Transverse colon (tissue), 4 donors: Measurements from ENCODE around the gene BST1. TPM values are rescaled to one million over a fixed set of nuclear protein-coding genes. Genes with fewer than 3 reads are reported as not detected.

Experiments used
- DNase-seq: peaks from one replicate; pipeline ENCODE4 v3.0.0-alpha.2; 2019
- H3K27ac ChIP-seq, 4 donors: fragments of 200-600 bp; sonication (generic); 2 replicates each; pipeline ENCODE4 v1.5.1; 2016 to 2018; ENCODE audit warnings: inconsistent platforms in 4 of 4
- H3K27me3 ChIP-seq: fragments of 200-600 bp; sonication (generic); 2 replicates; pipeline ENCODE4 v1.5.1; 2017; ENCODE audit warnings: inconsistent platforms
- H3K36me3 ChIP-seq, 4 donors: fragments of 200-600 bp; sonication (generic); 2 replicates each; pipeline ENCODE4 v1.5.1; 2017 to 2019; ENCODE audit warnings: inconsistent platforms in 4 of 4
- H3K4me1 ChIP-seq, 4 donors: fragments of 200-600 bp; sonication (generic); 2 replicates each; pipeline ENCODE4 v1.5.1; 2017 to 2020; ENCODE audit warnings: inconsistent platforms in 4 of 4
- H3K4me3 ChIP-seq, 4 donors: fragments of 200-600 bp; sonication (generic); 1 replicate in 1 of 4; 2 replicates in 3 of 4; pipeline versions ENCODE4 v1.5.1 to v1.6.1; 2017 to 2019; ENCODE audit warnings: inconsistent platforms in 4 of 4
- H3K9me3 ChIP-seq, 2 donors: fragments of 200-600 bp; sonication (generic); 2 replicates each; pipeline ENCODE4 v1.5.1; 2017 to 2019; ENCODE audit warnings: inconsistent platforms in 2 of 2
- CTCF ChIP-seq, 5 experiments: fragments of 200-600 bp in 3 of 5; fragments of 450-650 bp in 2 of 5; sonication (generic) in 3 of 5; IDR thresholded peaks; 1 replicate in 2 of 5; 2 replicates in 3 of 5; pipeline ENCODE4 v1.5.1; 2016 to 2017; ENCODE audit warnings: antibody characterized with exemption in 5 of 5, inconsistent platforms in 3 of 5, mild to moderate bottlenecking in 2 of 5, moderate library complexity in 1 of 5
- EP300 ChIP-seq: sonication (generic); formaldehyde crosslinking; IDR thresholded peaks from one replicate; pipeline ENCODE4 v1.6.1; 2017; ENCODE audit warnings: antibody characterized with exemption, low read depth
- POLR2A ChIP-seq: fragments of 450-650 bp; IDR thresholded peaks from one replicate; pipeline ENCODE4 v1.6.1; 2016; ENCODE audit warnings: antibody characterized with exemption, mild to moderate bottlenecking, moderate library complexity
- POLR2AphosphoS5 ChIP-seq, 3 donors: sonication (generic); formaldehyde crosslinking; IDR thresholded peaks; one replicate each; pipeline ENCODE4 v1.6.1; 2016; ENCODE audit warnings: antibody characterized with exemption in 3 of 3
- WGBS, 2 donors: methylation state at CpG; one replicate each; pipeline ENCODE4 v1.1.5; 2018; ENCODE audit warnings: low coverage in 1 of 2; 5-methylcytosine and 5-hydroxymethylcytosine counted together
- in situ Hi-C, 4 donors: fragments of 200-750 bp; cut with MboI; loops; one replicate each; pipeline versions ENCODE4 v1.15.0 to v1.15.1; 2017; ENCODE audit warnings: low sequenced_read_pairs in 3 of 4, low pct_ligation_motif_present in 1 of 4, low pct_unique_long_range_greater_than_20kb in 1 of 4
- intact Hi-C: fragments of 100-400 bp; cut with DNase I; formaldehyde crosslinking; loops from one replicate; pipeline ENCODE4 v1.15.1; 2023; ENCODE audit warnings: low total_unique reads
- total RNA-seq, 4 donors: library from RNA; depleted of rRNA; stranded (reverse); fragments of >200 nt; gene quantifications; one replicate each; pipeline ENCODE4 v1.1.0, GENCODE V29; 2016

The BST1 gene
- total RNA-seq, 4 donors from 2014 or later = 4.3 to 19.4 TPM; not detected in 2

- Histone ChIP-seq H3K27me3 (no peaks in the 10 kb centered on the region), H3K36me3 (no peaks in the 10 kb centered on the region), H3K9me3 (no peaks in the 10 kb centered on the region), H3K4me3 (peak overlapping the region in 3 of 4 donors; percentile 26 to 51 (median 40)), H3K27ac (peak overlapping the region; percentile 39 to 65 (median 58)), H3K4me1 (peaks cover 0 to 12% (median 7%) of the 10 kb centered on the region in 4 donors)
- no peak for DNase-seq
- TF ChIP-seq EP300 (no peak), POLR2A (no peak), POLR2AphosphoS5 (IDR thresholded peaks at IDR 0.05) (no peak), CTCF (IDR thresholded peaks at IDR 0.05) (no peak)
- in situ Hi-C loops (no loop called here), intact Hi-C loops (no loop called here)
- WGBS, 2 donors = 87% methylated on average over 5 to 11 of the region's 11 CpGs
These were observed 574 bp downstream of the BST1 start for GRCh38 chr4:15703439-15703838.

- Histone ChIP-seq H3K27me3 (no peaks in the 10 kb centered on the region), H3K9me3 (no peaks in the 10 kb centered on the region), H3K27ac (no peak overlapping the region), H3K4me1 (peaks cover 0 to 12% (median 7%) of the 10 kb centered on the region in 4 donors), H3K36me3 (no peaks in the 10 kb centered on the region), H3K4me3 (no peak overlapping the region)
- no peak for DNase-seq
- TF ChIP-seq POLR2AphosphoS5 (IDR thresholded peaks at IDR 0.05) (no peak), POLR2A (no peak), CTCF (IDR thresholded peaks at IDR 0.05) (no peak), EP300 (no peak)
- in situ Hi-C loops (no loop called here), intact Hi-C loops (no loop called here)
These were observed 1.3 kb downstream of the BST1 start for GRCh38 chr4:15704129-15704528.

- H3K9me3 ChIP-seq = no peaks in the 10 kb centered on the region
- DNase-seq = no peak
- no peaks in the 10 kb centered on the region for H3K27me3 ChIP-seq
- peaks cover 0 to 12% (median 7%) of the 10 kb centered on the region in 4 donors for H3K4me1 ChIP-seq
- in situ Hi-C loops (no loop called here), intact Hi-C loops (no loop called here)
- no peaks in the 10 kb centered on the region for H3K36me3 ChIP-seq
- 51 to 86% methylated on average over 1 to 3 of the region's 3 CpGs for WGBS, 2 donors
- H3K27ac ChIP-seq = peak overlapping the region in 1 of 4 donors; percentile 26
- no peak for TF ChIP-seq POLR2A
- TF ChIP-seq CTCF (IDR thresholded peaks at IDR 0.05) = no peak
- TF ChIP-seq POLR2AphosphoS5 (IDR thresholded peaks at IDR 0.05) = no peak
- no peak for TF ChIP-seq EP300
- no peak overlapping the region for H3K4me3 ChIP-seq
These were observed 3.9 kb downstream of the BST1 start for GRCh38 chr4:15706646-15707362.

- Histone ChIP-seq H3K36me3 (no peaks in the 10 kb centered on the region), H3K9me3 (no peaks in the 10 kb centered on the region), H3K27ac (peak overlapping the region in 1 of 4 donors; percentile 10), H3K4me3 (no peak overlapping the region), H3K27me3 (no peaks in the 10 kb centered on the region), H3K4me1 (peaks cover 0 to 11% (median 4%) of the 10 kb centered on the region in 4 donors)
- in situ Hi-C loops (no loop called here), intact Hi-C loops (no loop called here)
- 26 to 30% methylated on average over 7 of the region's 7 CpGs for WGBS, 2 donors
- TF ChIP-seq POLR2A (no peak), EP300 (no peak), CTCF (IDR thresholded peaks at IDR 0.05) (no peak), POLR2AphosphoS5 (IDR thresholded peaks at IDR 0.05) (no peak)
- no peak for DNase-seq
These were observed 4.5 kb downstream of the BST1 start for GRCh38 chr4:15707363-15707715.
